Mammary epithelial cell (primary cell): ENCODE results near the gene ACP3.

Experiments used
- CTCF ChIP-seq, 2 donors: IDR thresholded peaks in 1 of 2; conservative IDR thresholded peaks in 1 of 2; 2 replicates each; pipeline ENCODE4 v1.5.1; 2011 to 2012; ENCODE audit warnings: inconsistent platforms in 2 of 2, low read length in 2 of 2, mild to moderate bottlenecking in 2 of 2, control low read depth in 1 of 2, low read depth in 1 of 2; ENCODE audit not compliant: insufficient read depth in 1 of 2; ENCODE audit errors: extremely low read depth in 1 of 2
- EZH2 ChIP-seq: IDR thresholded peaks from 2 replicates; pipeline ENCODE4 v1.6.1; 2012; ENCODE audit warnings: low read length, inconsistent platforms, borderline replicate concordance

GRCh38 chr3:132292042-132292441 lies 25.2 kb upstream of the ACP3 start:
- TF ChIP-seq EZH2 = no peak
- TF ChIP-seq CTCF (conservative IDR thresholded peaks at IDR 0.05 in 1 of 2, IDR thresholded peaks at IDR 0.05 in 1 of 2; ENCODE audit: extremely low read depth in 1 of 2, insufficient read depth in 1 of 2, low read depth in 1 of 2, low read length in 2 of 2) = no peak
